Liver (tissue), 3 donors: ENCODE results near the gene RNF214.

ENCODE experiments used
- ATF3 ChIP-seq: IDR thresholded peaks from 2 replicates; pipeline ENCODE4 v1.6.1; 2016; ENCODE audit warnings: antibody characterized with exemption
- CTCF ChIP-seq: fragments of 150-350 bp; IDR thresholded peaks from 2 replicates; pipeline ENCODE4 v1.5.1; 2017; ENCODE audit warnings: improper control_type of control experiment, low read depth, low read length; ENCODE audit not compliant: missing input control
- EGR1 ChIP-seq, 2 donors: IDR thresholded peaks; 2 replicates each; pipeline ENCODE4 v1.6.1; 2016 to 2018; ENCODE audit warnings: antibody characterized with exemption in 2 of 2, low read depth in 2 of 2
- GABPA ChIP-seq, 2 donors: IDR thresholded peaks in 1 of 2; conservative IDR thresholded peaks in 1 of 2; 2 replicates each; pipeline ENCODE4 v1.6.1; 2016; ENCODE audit warnings: antibody characterized with exemption in 2 of 2, mild to moderate bottlenecking in 1 of 2, moderate library complexity in 1 of 2
- MAX ChIP-seq: IDR thresholded peaks from 2 replicates; pipeline ENCODE4 v1.6.1; 2016; ENCODE audit warnings: antibody characterized with exemption
- REST ChIP-seq: IDR thresholded peaks from 2 replicates; pipeline ENCODE4 v1.6.1; 2016; ENCODE audit warnings: antibody characterized with exemption, mild to moderate bottlenecking
- SP1 ChIP-seq: IDR thresholded peaks from 2 replicates; pipeline ENCODE4 v1.6.1; 2018; ENCODE audit warnings: antibody characterized with exemption, mild to moderate bottlenecking
- TAF1 ChIP-seq: conservative IDR thresholded peaks from 2 replicates; pipeline ENCODE4 v1.6.1; 2016; ENCODE audit warnings: antibody characterized with exemption, mild to moderate bottlenecking
- YY1 ChIP-seq: IDR thresholded peaks from 2 replicates; pipeline ENCODE4 v1.6.1; 2016; ENCODE audit warnings: antibody characterized with exemption, mild to moderate bottlenecking
- donor health status: healthy.
- donor health status: healthy.

GRCh38 chr11:117315285-117316196 lies 83.1 kb downstream of the RNF214 start:
- TF ChIP-seq EGR1 (IDR thresholded peaks at IDR 0.05; ENCODE audit: low read depth in 2 of 2), result no peak
- no peak for TF ChIP-seq CTCF
- TF ChIP-seq TAF1, result no peak
- TF ChIP-seq SP1, result no peak
- no peak for TF ChIP-seq REST
- no peak for TF ChIP-seq GABPA (IDR thresholded peaks at IDR 0.05 in 1 of 2, conservative IDR thresholded peaks at IDR 0.05 in 1 of 2)
- no peak for TF ChIP-seq ATF3
- no peak for TF ChIP-seq MAX
- no peak for TF ChIP-seq YY1
